HG03460 (cell line): ENCODE results near the gene PIP5K1B.
"Not testable (repeated sequence)": the region's sequence is repeated elsewhere in the genome, so short reads cannot be mapped to it uniquely, and the experiment has no call there.

Experiments
- ATAC-seq: cut with Tn5 transposase; IDR thresholded peaks from one replicate; pipeline ENCODE4 v1.9.1; 2021; ENCODE audit not compliant: unreplicated experiment

The PIP5K1B gene

DNA sequence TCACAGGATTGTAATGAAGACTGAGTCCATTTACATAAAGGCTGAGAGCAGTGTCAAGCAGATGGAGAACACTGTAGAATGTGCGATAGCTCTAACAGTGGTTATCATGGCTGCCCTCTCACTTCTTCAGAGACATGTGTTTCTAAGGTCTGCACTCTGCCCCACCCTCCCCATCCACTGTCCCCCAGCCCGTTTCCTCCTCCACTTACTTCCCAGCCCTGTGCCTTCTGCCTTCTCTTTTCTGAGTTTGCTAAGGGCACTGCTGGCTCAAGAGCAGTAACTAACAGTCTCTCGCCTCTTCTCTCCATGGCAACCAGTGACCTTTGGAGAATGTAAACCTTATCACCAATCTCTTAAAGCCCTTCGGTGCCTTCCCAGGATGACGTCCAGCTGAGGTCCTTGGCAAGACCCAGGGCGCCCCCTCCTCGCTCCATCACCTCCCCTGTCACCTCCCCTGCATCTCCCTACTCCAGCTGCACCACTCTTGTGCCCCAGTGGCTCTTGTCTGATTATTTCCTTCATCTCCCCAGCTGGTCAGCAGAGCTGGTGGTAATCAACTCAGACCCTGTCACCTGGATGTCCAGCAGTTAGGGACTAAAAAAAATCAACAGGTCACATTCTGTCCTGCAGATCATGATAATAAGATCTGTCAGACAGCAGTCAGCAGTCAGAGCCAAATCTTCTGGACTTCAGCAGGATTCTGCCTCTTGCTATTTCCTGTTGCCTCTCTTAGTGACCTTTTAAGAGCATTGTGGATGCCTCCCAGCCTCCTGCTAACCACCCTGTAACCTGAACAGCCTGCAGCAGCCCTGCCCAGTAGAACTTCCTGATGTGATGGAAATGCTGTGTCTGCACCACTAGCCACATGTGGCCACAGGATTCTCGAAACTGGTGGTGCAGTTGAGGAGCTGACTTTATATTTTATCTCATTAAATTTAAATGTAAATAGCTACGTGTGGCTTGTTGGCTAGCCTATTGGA is 339.5 kb downstream of the PIP5K1B start:
- ATAC-seq = no peak

DNA sequence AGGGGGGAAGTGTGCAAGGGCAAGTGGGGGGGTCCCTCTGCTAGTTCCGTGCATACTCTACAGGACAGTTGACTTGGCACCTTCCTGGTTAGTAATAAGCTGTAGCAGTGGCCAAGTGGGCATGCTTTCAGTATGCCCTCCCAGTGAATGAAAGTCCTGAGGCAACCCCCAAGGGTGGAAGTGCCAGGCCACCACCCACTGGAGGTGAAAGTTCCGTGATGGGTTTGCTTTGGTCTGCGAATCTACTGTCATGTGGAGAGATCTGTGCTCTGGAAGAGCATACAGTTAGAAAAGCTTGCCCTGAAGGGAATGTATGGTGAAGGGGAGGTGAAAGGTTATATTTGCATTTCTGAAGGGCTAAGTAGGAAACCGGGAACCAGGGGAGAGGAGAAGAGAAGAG is 340.8 kb downstream of the PIP5K1B start:
- ATAC-seq = no peak

DNA sequence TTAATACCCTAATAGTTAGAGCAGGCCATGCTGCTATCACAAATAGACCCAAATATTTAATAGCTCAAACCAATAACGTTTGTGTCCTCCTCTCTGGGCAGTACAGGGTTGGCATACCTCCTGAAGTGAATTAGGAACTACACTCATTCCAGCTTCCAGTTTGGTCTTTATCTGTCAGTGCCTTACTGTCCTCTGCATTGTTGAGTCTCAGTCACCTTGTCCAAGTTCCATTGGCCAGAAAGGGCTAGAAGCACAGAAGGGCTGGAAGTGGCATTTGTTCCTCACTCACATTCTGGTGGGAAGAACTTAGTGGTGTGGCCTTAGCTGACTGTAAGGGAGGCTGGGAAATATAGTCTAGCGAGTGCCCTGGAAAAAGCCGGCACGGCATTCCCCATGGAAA is 341.7 kb downstream of the PIP5K1B start:
- no peak for ATAC-seq

DNA sequence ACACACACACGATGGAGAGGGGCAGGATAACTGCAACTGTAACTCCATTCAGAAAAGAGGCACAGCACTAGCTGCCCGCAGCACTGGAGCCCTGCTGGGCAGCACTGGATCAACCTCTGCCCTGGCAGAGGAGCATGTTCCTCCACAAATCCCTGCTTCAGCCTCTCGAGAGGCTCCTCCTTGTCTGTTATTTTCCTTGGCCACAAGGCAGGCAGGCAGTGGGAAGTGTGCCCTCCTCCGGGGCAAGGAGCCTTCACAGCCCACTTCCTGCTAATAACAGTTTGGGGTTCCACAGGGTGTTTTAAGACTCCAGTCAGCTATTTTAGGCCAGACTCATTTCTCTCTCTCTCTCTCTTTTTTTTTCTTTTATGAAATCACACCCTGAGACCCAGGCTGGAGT is 342.3 kb downstream of the PIP5K1B start:
- ATAC-seq = no peak

DNA sequence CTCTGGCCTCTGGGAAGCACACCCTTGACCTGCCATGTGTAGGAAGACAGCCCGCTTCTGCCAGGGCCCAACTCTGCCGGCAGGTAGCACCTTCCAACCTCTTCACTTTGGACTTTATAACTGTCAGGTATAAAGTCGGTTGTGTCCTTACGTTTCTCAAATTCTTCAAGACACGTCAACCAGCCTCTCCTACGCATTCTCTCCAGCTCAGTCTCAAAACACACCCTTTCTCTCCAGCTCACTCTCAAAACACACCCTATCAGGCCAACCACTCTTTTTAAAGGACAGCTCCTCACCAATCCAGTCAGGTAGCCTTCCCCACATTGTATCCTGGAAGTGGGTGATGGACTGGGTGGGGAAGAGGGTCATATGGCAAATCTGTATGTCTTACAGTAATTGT is 344.1 kb downstream of the PIP5K1B start:
- ATAC-seq = no peak

DNA sequence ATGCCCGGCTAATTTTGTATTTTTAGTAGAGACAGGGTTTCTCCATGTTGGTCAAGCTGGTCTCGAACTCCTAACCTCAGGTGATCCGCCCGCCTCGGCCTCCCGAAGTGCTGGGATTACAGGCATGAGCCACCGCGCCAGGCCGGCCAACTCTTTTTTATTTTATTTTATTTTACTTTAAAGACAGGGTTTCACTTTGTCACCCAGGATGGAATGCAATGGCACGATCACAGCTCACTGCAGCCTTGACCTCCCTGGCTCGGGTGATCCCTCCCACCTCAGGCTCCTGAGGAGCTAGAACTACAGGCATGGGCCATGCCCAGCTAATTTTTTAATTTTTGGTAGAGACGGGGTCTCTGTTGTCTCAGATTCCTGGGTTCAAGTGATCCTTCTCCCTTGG is 345.9 kb downstream of the PIP5K1B start:
- not testable (repeated sequence) for ATAC-seq

DNA sequence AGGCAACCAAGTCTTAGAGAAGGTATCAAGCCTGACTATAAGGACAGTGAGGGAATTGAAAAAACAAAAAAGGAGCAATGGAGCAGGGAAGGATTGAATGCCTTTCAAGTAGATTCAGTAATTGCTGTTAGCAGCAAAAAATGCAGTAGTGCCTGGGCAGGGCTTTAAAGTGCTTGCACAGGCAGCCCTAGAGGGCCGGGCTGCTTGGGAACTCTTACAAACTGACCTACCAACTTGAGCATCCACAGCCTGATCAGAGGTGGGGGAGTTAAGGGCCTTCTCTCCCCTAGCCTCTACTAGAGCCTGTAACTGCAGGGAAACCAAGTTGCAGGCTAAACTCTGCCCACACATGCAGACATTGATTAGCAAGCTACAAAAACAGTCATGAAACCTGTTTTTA is 349.9 kb downstream of the PIP5K1B start:
- ATAC-seq = no peak

DNA sequence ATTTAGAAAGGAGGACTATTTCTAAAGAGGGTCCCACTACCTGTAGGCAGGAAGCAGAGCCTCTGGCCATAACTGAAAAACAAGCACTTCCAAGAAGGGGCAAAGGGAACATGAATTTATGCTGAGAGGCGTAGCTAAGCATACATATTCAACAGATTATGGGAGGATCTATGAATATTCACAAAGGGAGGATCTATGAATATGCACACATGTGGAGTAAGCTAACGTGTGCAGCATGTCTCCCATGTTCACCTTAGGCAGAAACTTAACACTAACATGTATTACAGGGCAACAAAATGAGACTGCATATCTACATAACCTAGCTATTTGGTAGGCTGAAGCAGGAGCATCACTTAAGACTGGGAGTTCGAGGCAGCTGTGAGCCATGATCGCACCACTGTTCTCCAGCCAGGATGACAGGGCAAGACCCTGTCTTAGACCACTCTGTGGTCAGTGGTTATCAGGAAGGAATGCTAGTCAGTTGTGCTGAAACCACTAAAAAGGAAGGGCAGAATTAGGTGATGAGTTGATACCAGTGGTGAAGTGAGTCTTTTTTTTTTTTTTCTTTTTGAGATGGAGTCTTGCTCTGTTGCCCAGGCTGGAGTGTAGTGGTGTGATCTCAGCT is 351.3 kb downstream of the PIP5K1B start:
- ATAC-seq = no peak

DNA sequence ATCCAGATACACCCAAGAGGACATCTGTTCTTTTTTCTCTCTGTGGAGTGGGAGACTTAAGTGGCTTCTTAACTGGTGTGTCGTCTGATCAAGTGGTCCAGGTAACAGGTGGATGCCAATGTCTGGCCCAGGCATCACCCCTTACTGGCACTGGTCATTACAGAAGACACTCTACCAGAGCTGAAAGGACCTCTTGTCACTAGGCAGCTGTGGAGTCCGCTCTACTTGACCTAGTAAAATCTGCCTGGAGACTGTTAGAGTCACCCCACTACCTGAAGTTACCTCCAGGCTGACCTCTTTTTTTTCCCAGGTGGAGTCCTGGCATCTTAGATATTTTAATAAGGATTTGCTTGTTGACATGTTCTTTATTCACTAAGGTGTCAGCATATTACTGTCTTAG is 353.1 kb downstream of the PIP5K1B start:
- no peak for ATAC-seq
